Dermis microvascular lymphatic vessel endothelial cell (primary cell): Measurements from ENCODE around the gene GPR142. TPM values are rescaled to one million over a fixed set of nuclear protein-coding genes. Genes with fewer than 3 reads are reported as not detected.
"Not testable (repeated sequence)": the region's sequence is repeated elsewhere in the genome, so short reads cannot be mapped to it uniquely, and the experiment has no call there.

ENCODE experiments used
- DNase-seq, 2 donors: peaks; one replicate each; pipeline versions ENCODE4 v3.0.0 to v3.0.0-alpha.2; 2010; ENCODE audit warnings: low read depth in 2 of 2
- total RNA-seq: library from RNA; depleted of rRNA; stranded (reverse); fragments of >200 nt; gene quantifications from 2 replicates; pipeline ENCODE4 v1.2.1, GENCODE V29; 2014

GPR142 gene
- total RNA-seq, 1 donor from 2014 or later: 0.13 TPM

- DNase-seq: no peak
Measured at GRCh38 chr17:74390680-74391653, 23.7 kb downstream of the GPR142 start.

GRCh38 chr17:74391771-74392170 lies 24.5 kb downstream of the GPR142 start:
- DNase-seq: no peak

- DNase-seq: no peak
Measured at GRCh38 chr17:74392848-74393247, 25.5 kb downstream of the GPR142 start.

DNA sequence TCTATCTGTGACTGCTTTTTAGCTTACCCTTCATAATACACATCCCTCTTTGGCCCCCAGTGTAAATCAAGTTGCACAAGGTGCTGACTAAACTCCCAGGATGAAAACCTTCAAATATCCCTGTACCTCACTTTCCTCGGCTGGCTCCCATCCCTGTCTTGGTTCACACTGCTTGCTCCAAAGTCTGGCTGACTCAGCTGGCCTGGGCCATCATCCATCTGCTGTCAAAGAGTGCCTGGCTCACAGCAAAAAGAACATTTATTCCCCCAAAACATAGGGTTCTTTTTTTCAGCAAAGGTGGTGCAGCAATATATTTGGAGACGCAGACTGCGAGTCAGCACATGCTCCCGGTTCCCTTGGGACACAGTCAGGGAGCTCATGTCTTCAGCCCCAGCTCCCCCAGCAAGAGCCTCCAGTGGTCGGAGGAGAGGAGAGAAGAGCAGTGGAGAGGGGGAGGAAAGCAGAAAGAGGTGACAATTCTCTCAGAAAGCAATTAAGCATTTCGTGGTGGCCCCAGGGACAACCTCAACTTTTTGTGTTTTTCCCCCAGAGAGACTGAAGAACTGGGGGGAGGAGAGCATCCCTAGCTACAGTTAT lies 26.1 kb downstream of the GPR142 start:
- no peak for DNase-seq

DNA sequence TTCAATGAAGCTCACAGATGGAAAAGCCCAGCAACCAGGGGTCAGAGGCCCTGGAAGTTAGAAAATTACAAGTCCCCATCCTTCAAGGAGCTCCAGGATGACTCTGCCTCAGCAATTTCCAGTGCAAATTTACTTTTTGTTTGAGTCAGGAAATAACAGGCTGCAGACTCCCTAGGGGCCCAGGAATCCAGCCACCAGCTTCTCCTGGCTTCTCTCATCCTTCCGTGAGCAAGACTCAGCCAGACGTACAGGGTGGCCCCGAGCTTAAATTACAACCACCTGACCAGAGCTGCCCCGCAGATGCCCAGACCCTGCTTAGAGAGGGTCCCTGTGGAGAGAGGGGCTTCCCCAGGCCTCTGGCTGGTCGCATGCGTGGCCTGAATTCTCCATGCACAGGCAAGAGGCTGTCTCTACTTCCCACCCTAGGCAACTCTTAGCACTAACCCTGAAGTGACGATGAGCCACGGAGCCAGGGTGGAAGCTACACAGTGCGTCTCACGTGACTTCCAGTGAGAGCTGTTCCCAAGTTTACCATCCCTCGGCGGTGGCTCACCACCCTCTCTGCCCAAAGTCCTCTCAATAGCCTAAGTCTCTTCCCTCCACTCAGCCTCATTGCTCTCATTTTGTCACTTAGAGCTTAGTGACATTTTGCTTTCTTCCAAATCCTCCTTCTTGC lies 27.1 kb downstream of the GPR142 start:
- DNase-seq: no peak

GRCh38 chr17:74394977-74395376 lies 27.7 kb downstream of the GPR142 start:
- DNase-seq: no peak

- no peak for DNase-seq
Measured at GRCh38 chr17:74396567-74396966, 29.3 kb downstream of the GPR142 start.

- DNase-seq: no peak
Measured at GRCh38 chr17:74402048-74402447, 34.7 kb downstream of the GPR142 start.

GRCh38 chr17:74403512-74404137 lies 36.3 kb downstream of the GPR142 start:
- no peak for DNase-seq

- DNase-seq: no peak
Measured at GRCh38 chr17:74404218-74404617, 36.9 kb downstream of the GPR142 start.

GRCh38 chr17:74404789-74405188 lies 37.5 kb downstream of the GPR142 start:
- DNase-seq: no peak

- not testable (repeated sequence) for DNase-seq
Measured at GRCh38 chr17:74405311-74405710, 38.0 kb downstream of the GPR142 start.

- no peak for DNase-seq
Measured at GRCh38 chr17:74407384-74407783, 40.1 kb downstream of the GPR142 start.

GRCh38 chr17:74408262-74408661 lies 41.0 kb downstream of the GPR142 start:
- no peak for DNase-seq

- no peak for DNase-seq
Measured at GRCh38 chr17:74408815-74409214, 41.5 kb downstream of the GPR142 start.

DNA sequence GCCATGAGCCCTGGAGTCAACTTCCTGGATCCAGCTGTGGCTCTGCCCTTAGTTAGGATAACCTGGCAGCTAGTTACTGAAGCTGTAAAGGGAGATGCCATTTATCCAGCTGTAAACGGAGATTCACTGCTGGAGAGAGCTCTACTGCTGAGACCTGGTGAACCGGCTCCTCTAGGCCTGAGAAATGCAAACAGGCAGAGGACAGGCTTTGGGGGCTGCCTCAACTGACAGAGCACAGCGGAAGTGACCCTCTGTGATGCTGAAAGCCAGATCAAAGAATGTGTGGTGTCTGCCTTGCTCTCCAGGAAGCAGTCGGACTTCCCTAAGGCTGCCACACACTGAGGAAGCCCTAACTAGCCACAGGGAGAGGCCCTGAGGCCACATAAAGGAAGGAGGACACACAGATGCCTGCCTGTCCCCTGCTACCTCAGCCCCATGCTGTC lies 42.7 kb downstream of the GPR142 start:
- DNase-seq: no peak

GRCh38 chr17:74412581-74412980 lies 45.3 kb downstream of the GPR142 start:
- DNase-seq: no peak

- DNase-seq: no peak
Measured at GRCh38 chr17:74413491-74413890, 46.2 kb downstream of the GPR142 start.

DNA sequence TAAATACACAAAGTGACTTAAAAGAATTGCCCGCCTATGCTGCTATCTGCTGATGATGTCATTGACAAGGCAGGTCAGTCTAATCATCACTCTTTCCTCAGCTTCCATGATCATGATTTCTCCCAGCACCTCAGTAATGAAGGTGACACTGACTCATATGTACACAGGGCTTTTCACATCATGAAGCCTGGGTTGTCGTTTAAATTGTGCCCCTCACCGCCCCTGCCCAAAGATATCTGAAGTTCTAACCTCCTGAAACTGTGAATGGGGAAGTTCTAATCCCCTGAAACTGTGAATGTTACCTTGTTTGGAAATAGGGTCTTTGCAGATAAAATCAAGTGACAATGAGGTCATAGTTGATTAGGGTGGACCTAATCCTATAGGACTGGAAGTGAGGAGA lies 47.2 kb downstream of the GPR142 start:
- no peak for DNase-seq

GRCh38 chr17:74415608-74416396 lies 48.5 kb downstream of the GPR142 start:
- no peak for DNase-seq
